Measurements from ENCODE around the gene TCEAL7.
"Not testable (repeated sequence)": the region's sequence is repeated elsewhere in the genome, so short reads cannot be mapped to it uniquely, and the experiment has no call there.

The TCEAL7 gene

GRCh38 chrX:103329991-103330390 lies at the start of gene TCEAL7:
TCEAL7 (plus strand) TSS chrX:103330239; CDS start chrX:103331404, 1,165 bp downstream.
- DNase-seq (ENCODE audit: insufficient read length, low spot score) (no peak), FAIRE-seq (no peak)
- no peak for TF ChIP-seq CTCF (IDR thresholded peaks at IDR 0.05; ENCODE audit: insufficient read depth, missing control alignments)

GRCh38 chrX:103293118-103293517 lies 36.9 kb upstream of the TCEAL7 start:
- FAIRE-seq, result no peak
- no peak for TF ChIP-seq CTCF (IDR thresholded peaks at IDR 0.05; ENCODE audit: insufficient read depth, missing control alignments)
- no peak for DNase-seq (ENCODE audit: insufficient read length, low spot score)

- DNase-seq (ENCODE audit: insufficient read length, low spot score), result no peak
- TF ChIP-seq CTCF (IDR thresholded peaks at IDR 0.05; ENCODE audit: insufficient read depth, missing control alignments), result no peak
- no peak for FAIRE-seq
Measured at GRCh38 chrX:103304705-103305104, 25.3 kb upstream of the TCEAL7 start.

GRCh38 chrX:103305666-103306065 lies 24.4 kb upstream of the TCEAL7 start:
- not testable (repeated sequence) for FAIRE-seq; DNase-seq (ENCODE audit: insufficient read length, low spot score)

GRCh38 chrX:103309860-103310554 lies 20.0 kb upstream of the TCEAL7 start:
- no peak for TF ChIP-seq CTCF (IDR thresholded peaks at IDR 0.05; ENCODE audit: insufficient read depth, missing control alignments)
- DNase-seq (ENCODE audit: insufficient read length, low spot score), result no peak
- FAIRE-seq, result no peak

- peak; percentile 27 for DNase-seq (ENCODE audit: insufficient read length, low spot score)
- FAIRE-seq, result no peak
- no peak for TF ChIP-seq CTCF (IDR thresholded peaks at IDR 0.05; ENCODE audit: insufficient read depth, missing control alignments)
Measured at GRCh38 chrX:103310555-103311398, 19.3 kb upstream of the TCEAL7 start, which contains the start of gene BEX2. BEX2 (minus strand) TSS chrX:103310990; CDS start chrX:103309976, 1,014 bp downstream.

GRCh38 chrX:103311399-103311780 lies 18.6 kb upstream of the TCEAL7 start:
- FAIRE-seq, result no peak
- no peak for TF ChIP-seq CTCF (IDR thresholded peaks at IDR 0.05; ENCODE audit: insufficient read depth, missing control alignments)
- DNase-seq (ENCODE audit: insufficient read length, low spot score), result no peak
